Psoas muscle (tissue), 8 donors: ENCODE measurements around the gene GRIN2A. TPM values are rescaled to one million over a fixed set of nuclear protein-coding genes. Genes with fewer than 3 reads are reported as not detected.

Experiments used
- ATAC-seq, 4 donors: fragments of 200-7000 bp; cut with Tn5 transposase; one replicate each; pipeline ENCODE4 v1.9.1; 2020; ENCODE audit warnings: moderate library complexity in 3 of 4, mild to moderate bottlenecking in 2 of 4
- DNase-seq, 2 donors: peaks; one replicate each; pipeline ENCODE4 v3.0.0-alpha.2; 2020
- H3K27ac ChIP-seq: fragments of 200-600 bp; one replicate; pipeline ENCODE4 v1.8.0; 2022
- H3K27me3 ChIP-seq, 3 donors: fragments of 200-600 bp in 1 of 3; one replicate each; pipeline versions ENCODE4 v1.6.1 to v1.8.0; 2013 to 2022; ENCODE audit warnings: low read length in 2 of 3, mild to moderate bottlenecking in 2 of 3, moderate library complexity in 1 of 3; ENCODE audit not compliant: insufficient read depth in 3 of 3
- H3K36me3 ChIP-seq, 2 donors: fragments of 200-600 bp in 1 of 2; one replicate each; pipeline versions ENCODE4 v1.6.1 to v1.8.0; 2013 to 2022; ENCODE audit warnings: low read depth in 1 of 2, mild to moderate bottlenecking in 1 of 2, moderate library complexity in 1 of 2; ENCODE audit not compliant: insufficient read depth in 1 of 2
- H3K4me1 ChIP-seq: fragments of 200-600 bp; one replicate; pipeline ENCODE4 v1.8.0; 2022
- H3K4me3 ChIP-seq: fragments of 200-600 bp; one replicate; pipeline ENCODE4 v1.8.0; 2022; ENCODE audit warnings: mild to moderate bottlenecking
- H3K9me3 ChIP-seq: fragments of 200-600 bp; one replicate; pipeline ENCODE4 v1.8.0; 2022
- WGBS, 3 donors: extraction: QIAGEN DNeasy Blood & Tissue Kit; methylation state at CpG; one replicate each; pipeline versions ENCODE4 v1.1.6 to v1.1.7; 2013; 5-methylcytosine and 5-hydroxymethylcytosine counted together
- intact Hi-C, 2 donors: fragments of 100-400 bp; cut with DNase I; formaldehyde crosslinking; loops; one replicate each; pipeline versions ENCODE4 v1.11.0 to v1.14.2; 2022
- polyA plus RNA-seq, 3 donors: library from polyadenylated mRNA; stranded (reverse); fragments of 200-250 nt; gene quantifications; one replicate each; pipeline ENCODE4 v1.2.3, GENCODE V29; 2013
- total RNA-seq, 4 donors: library from RNA; stranded (reverse); fragmentation: NEBNext Ultra II Directional in 2 of 4; extraction: Animal tissue kit (Norgen Biotek cat#: 25700) in 2 of 4; gene quantifications; one replicate each; pipeline versions ENCODE4 v1.2.1 to v1.2.4, GENCODE V29; 2021 to 2023
- TF ChIP-seq, protein P1 (sequence below): fragments of 200-600 bp; IDR thresholded peaks from one replicate; pipeline ENCODE4 v1.8.0; 2022; ENCODE audit warnings: antibody characterized with exemption
- donor health status: healthy with polysubstance abuse.
- donor health status: DM: no; HTN: no; CAD: no; lungs with moderate emphysema.
- donor health status: Bipolar disorder and iron deficiency.
- donor health status: healthy.
- donor health status: DM: yes; HTN: yes; CAD: no.
- donor health status: DM: no; HTN: no; CAD: no.
- donor health status: DM: no; HTN: no; CAD: no.
- donor health status: DM: yes; HTN: yes; CAD: no.

Gene GRIN2A
- total and polyA plus RNA-seq, 7 donors, result 0.01 to 0.62 (median 0.17) TPM; not detected in 2

DNA sequence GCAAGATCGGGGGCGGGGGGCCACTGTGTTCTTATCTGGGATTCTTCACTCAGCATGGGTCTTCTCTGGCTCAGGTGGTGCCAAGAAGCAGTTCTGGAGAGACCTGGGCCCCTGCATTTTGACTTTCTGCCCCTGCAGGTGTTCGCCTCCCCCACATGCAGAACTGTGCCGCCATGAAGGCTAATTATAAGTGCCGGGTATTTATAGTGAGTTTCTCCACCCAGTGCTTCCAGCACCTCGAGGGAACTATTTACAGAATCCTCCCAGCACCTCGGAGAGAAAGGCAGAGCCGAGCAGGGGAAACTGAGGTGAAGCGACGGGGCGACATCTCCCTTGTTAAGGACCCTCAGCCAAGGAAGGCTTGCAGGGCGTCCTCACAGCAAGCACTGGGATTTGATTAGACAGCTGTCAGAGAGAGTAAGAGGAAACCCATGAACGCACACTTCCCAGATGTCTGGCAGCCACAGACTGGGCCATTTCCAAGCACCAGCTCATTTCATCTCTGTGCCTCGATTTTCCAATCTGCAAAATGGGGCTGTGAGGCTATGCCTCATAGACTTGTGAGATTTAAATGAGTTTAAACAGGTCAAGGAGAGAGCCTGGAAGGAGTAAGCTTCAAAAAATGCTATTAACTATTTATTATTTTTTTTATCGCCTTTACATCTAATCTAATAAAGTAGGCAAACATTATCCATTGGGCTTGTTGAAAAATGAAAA lies 36.4 kb upstream of the GRIN2A start:
- no peaks in the 10 kb centered on the region for H3K36me3 ChIP-seq
- TF ChIP-seq, protein P1, sequence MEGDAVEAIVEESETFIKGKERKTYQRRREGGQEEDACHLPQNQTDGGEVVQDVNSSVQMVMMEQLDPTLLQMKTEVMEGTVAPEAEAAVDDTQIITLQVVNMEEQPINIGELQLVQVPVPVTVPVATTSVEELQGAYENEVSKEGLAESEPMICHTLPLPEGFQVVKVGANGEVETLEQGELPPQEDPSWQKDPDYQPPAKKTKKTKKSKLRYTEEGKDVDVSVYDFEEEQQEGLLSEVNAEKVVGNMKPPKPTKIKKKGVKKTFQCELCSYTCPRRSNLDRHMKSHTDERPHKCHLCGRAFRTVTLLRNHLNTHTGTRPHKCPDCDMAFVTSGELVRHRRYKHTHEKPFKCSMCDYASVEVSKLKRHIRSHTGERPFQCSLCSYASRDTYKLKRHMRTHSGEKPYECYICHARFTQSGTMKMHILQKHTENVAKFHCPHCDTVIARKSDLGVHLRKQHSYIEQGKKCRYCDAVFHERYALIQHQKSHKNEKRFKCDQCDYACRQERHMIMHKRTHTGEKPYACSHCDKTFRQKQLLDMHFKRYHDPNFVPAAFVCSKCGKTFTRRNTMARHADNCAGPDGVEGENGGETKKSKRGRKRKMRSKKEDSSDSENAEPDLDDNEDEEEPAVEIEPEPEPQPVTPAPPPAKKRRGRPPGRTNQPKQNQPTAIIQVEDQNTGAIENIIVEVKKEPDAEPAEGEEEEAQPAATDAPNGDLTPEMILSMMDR, result no peak
- ATAC-seq (no peak), DNase-seq (no peak)
- no peak overlapping the region for H3K4me3 ChIP-seq
- no peaks in the 10 kb centered on the region for H3K9me3 ChIP-seq
- no peaks in the 10 kb centered on the region for H3K27me3 ChIP-seq
- H3K27ac ChIP-seq, result no peak overlapping the region
- no peaks in the 10 kb centered on the region for H3K4me1 ChIP-seq
- 58 to 65% (median 63%) methylated on average over 15 of the region's 15 CpGs for WGBS, 3 donors
- intact Hi-C loops, result no loop called here

DNA sequence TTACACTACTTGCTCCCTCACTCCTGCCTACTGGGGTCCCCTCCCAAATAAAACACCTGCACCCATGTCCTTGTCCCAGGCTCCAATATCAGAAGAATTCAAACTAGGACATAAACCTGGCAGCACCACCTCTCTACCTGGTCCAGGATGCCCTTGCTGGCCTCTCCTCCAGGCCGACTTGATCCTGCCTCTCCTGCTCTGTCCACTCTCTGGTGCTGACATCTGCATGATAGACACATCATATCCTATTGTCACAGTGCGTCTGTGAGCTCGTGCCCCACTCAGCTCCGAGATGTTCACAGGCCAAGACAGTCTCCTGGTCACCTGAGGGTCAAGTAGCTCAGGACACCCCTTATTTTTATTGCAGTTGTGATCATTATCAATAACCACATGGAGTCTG lies 31.5 kb upstream of the GRIN2A start:
- intact Hi-C loops, result no loop called here
- H3K4me3 ChIP-seq, result no peak overlapping the region
- DNase-seq (no peak), ATAC-seq (no peak)
- TF ChIP-seq, protein P1, result no peak
- whole genome bisulfite sequencing, 3 donors, result 70 to 76% (median 76%) methylated on average over 4 of the region's 4 CpGs
- no peaks in the 10 kb centered on the region for H3K27me3 ChIP-seq
- no peaks in the 10 kb centered on the region for H3K9me3 ChIP-seq
- no peak overlapping the region for H3K27ac ChIP-seq
- no peaks in the 10 kb centered on the region for H3K4me1 ChIP-seq
- no peaks in the 10 kb centered on the region for H3K36me3 ChIP-seq

DNA sequence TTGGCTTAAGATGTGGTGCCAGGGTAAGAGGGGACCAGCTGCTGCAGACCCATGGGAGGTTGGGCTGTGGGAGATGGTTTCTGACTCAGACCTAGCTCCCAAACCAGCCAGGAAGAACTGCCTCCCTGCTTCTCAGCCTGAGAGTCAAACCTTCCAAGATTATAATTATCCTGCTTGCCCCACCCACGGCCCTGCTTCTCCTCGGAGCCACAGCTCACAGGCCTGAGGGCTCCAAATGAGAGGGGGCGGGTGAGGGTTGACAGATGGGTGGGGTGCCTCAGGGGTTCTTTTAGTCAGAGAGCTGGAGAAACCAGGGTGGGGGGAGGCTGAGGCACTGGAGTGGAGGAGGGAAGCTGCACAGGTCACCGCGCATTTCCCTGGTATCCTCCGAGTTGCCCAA lies 28.7 kb upstream of the GRIN2A start:
- ATAC-seq (no peak), DNase-seq (no peak)
- Histone ChIP-seq H3K27me3 (no peaks in the 10 kb centered on the region), H3K4me3 (no peak overlapping the region), H3K27ac (no peak overlapping the region), H3K9me3 (peaks cover 2% of the 10 kb centered on the region), H3K36me3 (no peaks in the 10 kb centered on the region), H3K4me1 (no peaks in the 10 kb centered on the region)
- WGBS, 3 donors, result 44 to 46% (median 44%) methylated on average over 6 of the region's 6 CpGs
- intact Hi-C loops, result no loop called here
- TF ChIP-seq, protein P1, result no peak

DNA sequence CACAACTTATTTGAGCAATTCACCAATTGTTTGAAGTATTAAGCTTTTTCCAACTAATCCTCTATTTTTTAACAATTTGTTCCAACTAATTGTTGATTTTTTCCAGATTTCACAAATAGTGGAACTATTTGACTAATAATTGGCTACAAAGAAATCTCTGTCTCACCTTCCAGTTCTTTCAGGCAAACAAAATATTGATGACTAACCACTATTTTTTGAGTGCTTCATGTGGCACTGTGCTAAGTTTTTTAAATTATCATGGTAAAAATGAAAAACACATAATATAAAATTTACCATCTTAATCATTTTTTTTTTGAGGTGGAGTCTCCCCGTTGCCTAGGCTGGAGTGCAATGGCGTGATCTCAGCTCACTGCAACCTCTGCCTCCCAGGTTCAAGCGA lies 24.6 kb upstream of the GRIN2A start:
- no peaks in the 10 kb centered on the region for H3K36me3 ChIP-seq
- ATAC-seq, result no peak
- 81 to 92% (median 88%) methylated on average over 3 of the region's 3 CpGs for WGBS, 3 donors
- H3K9me3 ChIP-seq, result peaks cover 6% of the 10 kb centered on the region
- TF ChIP-seq, protein P1, result no peak
- no peak overlapping the region for H3K27ac ChIP-seq
- peaks cover 0 to 2% (median 0%) of the 10 kb centered on the region in 3 donors for H3K27me3 ChIP-seq
- no peak for DNase-seq
- H3K4me3 ChIP-seq, result no peak overlapping the region
- intact Hi-C loops, result no loop called here
- no peaks in the 10 kb centered on the region for H3K4me1 ChIP-seq

DNA sequence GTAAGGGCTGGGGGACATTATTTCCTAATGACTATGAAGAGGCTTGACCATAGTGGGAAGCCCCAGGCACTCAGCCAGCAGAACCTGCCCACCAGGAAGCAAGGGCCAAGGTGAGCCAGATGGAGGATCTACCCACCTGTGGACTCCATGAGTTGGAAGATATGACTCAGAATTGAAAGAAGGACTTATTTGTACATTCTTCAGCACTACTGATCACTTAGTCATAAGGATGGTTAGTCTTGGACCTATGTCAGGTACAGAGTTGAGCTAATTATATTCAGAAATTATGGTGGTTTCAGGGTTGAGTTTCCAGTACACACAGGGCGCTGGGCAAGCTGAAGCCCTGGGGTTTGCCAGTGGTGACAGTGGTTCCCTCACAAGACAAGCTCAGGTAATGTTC lies 24.0 kb upstream of the GRIN2A start:
- Histone ChIP-seq H3K9me3 (peaks cover 6% of the 10 kb centered on the region), H3K27me3 (peaks cover 0 to 2% (median 0%) of the 10 kb centered on the region in 3 donors), H3K27ac (no peak overlapping the region), H3K36me3 (no peaks in the 10 kb centered on the region), H3K4me1 (no peaks in the 10 kb centered on the region), H3K4me3 (no peak overlapping the region)
- TF ChIP-seq, protein P1, result no peak
- ATAC-seq (no peak), DNase-seq (no peak)
- intact Hi-C loops, result no loop called here
- 62 to 85% (median 76%) methylated on average over 1 of the region's 1 CpG for WGBS, 3 donors
